WTC11 (cell line): ENCODE data around the gene PTPN11.

Source experiments
- CTCF ChIP-seq: fragments of 200-600 bp; IDR thresholded peaks from 2 replicates; pipeline ENCODE4 v1.8.0; 2022; ENCODE audit warnings: antibody characterized with exemption
- E2F1 ChIP-seq: sonication (generic); formaldehyde crosslinking; IDR thresholded peaks from 2 replicates; pipeline ENCODE4 v1.8.0; 2022; ENCODE audit warnings: mild to moderate bottlenecking, missing genetic modification reagents
- NR2C2 ChIP-seq: sonication (generic); formaldehyde crosslinking; IDR thresholded peaks from 2 replicates; pipeline ENCODE4 v1.8.0; 2022; ENCODE audit warnings: mild to moderate bottlenecking, missing genetic modification reagents

- no peak for TF ChIP-seq E2F1 (CRISPR knock-in tag)
- no peak for TF ChIP-seq CTCF
- TF ChIP-seq NR2C2 (CRISPR knock-in tag) = no peak
Measured at GRCh38 chr12:112393328-112393727, 25.4 kb upstream of the PTPN11 start.
